Measurements from ENCODE around the gene CHD1. TPM values are rescaled to one million over a fixed set of nuclear protein-coding genes. Genes with fewer than 3 reads are reported as not detected.

Gene CHD1
- total and polyA plus RNA-seq, 9 of the 15 experiments (the other 6 are each of a cell fraction or from before 2014, with no cell fraction given) = 27.3 to 133 (median 58.7) TPM

GRCh38 chr5:98965226-98965625 is 36.4 kb upstream of the CHD1 start (continued):
- no peak for TF ChIP-seq ZNF175 (CRISPR knock-in tag; IDR thresholded peaks at IDR 0.05; ENCODE audit: low read depth)
- no peak for TF ChIP-seq PCBP2 (IDR thresholded peaks at IDR 0.05; ENCODE audit: low read depth, low read length, poor library complexity, severe bottlenecking)
- TF ChIP-seq SRF (CRISPR knock-in tag; IDR thresholded peaks at IDR 0.05) = no peak
- no peak for TF ChIP-seq KDM1A (IDR thresholded peaks at IDR 0.05)
- no peak for TF ChIP-seq ZNF609 (CRISPR knock-in tag; IDR thresholded peaks at IDR 0.05; ENCODE audit: borderline replicate concordance)
- no peak for TF ChIP-seq DNMT1 (IDR thresholded peaks at IDR 0.05)
- no peak for TF ChIP-seq PHF20 (IDR thresholded peaks at IDR 0.05; ENCODE audit: partially characterized antibody)
- no peak for TF ChIP-seq FOSL1 (tag; conservative IDR thresholded peaks at IDR 0.05)
- no peak for TF ChIP-seq SMARCC2 (IDR thresholded peaks at IDR 0.05; ENCODE audit: low read depth)
- TF ChIP-seq PYGO2 (tag; IDR thresholded peaks at IDR 0.05) = no peak
- TF ChIP-seq ZC3H11A (IDR thresholded peaks at IDR 0.05; ENCODE audit: low read depth, low read length) = no peak
